HEK293 (cell line): ENCODE data around the gene BCAS3.

Experiments
- BCL6B ChIP-seq: fragments of 450-650 bp; formaldehyde crosslinking; IDR thresholded peaks from 2 replicates; pipeline ENCODE4 v1.5.1; 2017; ENCODE audit warnings: missing biosample characterization, missing genetic modification characterization
- KLF16 ChIP-seq: fragments of 450-650 bp; formaldehyde crosslinking; IDR thresholded peaks from 2 replicates; pipeline ENCODE4 v1.5.1; 2017; ENCODE audit warnings: missing biosample characterization, missing genetic modification characterization
- OSR2 ChIP-seq: fragments of 450-650 bp; formaldehyde crosslinking; IDR thresholded peaks from 2 replicates; pipeline ENCODE4 v1.5.1; 2016; ENCODE audit warnings: missing biosample characterization, missing genetic modification characterization
- PATZ1 ChIP-seq: fragments of 450-650 bp; formaldehyde crosslinking; IDR thresholded peaks from 2 replicates; pipeline ENCODE4 v1.5.1; 2016; ENCODE audit warnings: missing biosample characterization, missing genetic modification characterization
- REPIN1 ChIP-seq: fragments of 450-650 bp; formaldehyde crosslinking; IDR thresholded peaks from 2 replicates; pipeline ENCODE4 v1.5.1; 2017; ENCODE audit warnings: missing biosample characterization, missing genetic modification characterization, low read depth
- TRIM28 ChIP-seq: IDR thresholded peaks from 2 replicates; pipeline ENCODE4 v1.6.1; 2011; ENCODE audit warnings: low read length, control low read depth, borderline replicate concordance
- YY1 ChIP-seq: fragments of 450-650 bp; formaldehyde crosslinking; IDR thresholded peaks from 2 replicates; pipeline ENCODE4 v1.5.1; 2018; ENCODE audit warnings: missing biosample characterization, missing genetic modification characterization
- ZBTB44 ChIP-seq: fragments of 450-650 bp; IDR thresholded peaks from 2 replicates; pipeline ENCODE4 v1.5.1; 2018; ENCODE audit warnings: missing biosample characterization, mild to moderate bottlenecking, missing genetic modification characterization
- ZIC2 ChIP-seq: fragments of 450-650 bp; formaldehyde crosslinking; IDR thresholded peaks from 2 replicates; pipeline ENCODE4 v1.5.1; 2016; ENCODE audit warnings: missing biosample characterization, missing genetic modification characterization
- ZNF121 ChIP-seq: fragments of 450-650 bp; formaldehyde crosslinking; IDR thresholded peaks from 2 replicates; pipeline ENCODE4 v1.5.1; 2016; ENCODE audit warnings: missing biosample characterization, missing genetic modification characterization
- ZNF140 ChIP-seq: fragments of 450-650 bp; formaldehyde crosslinking; IDR thresholded peaks from 2 replicates; pipeline ENCODE4 v1.5.1; 2016; ENCODE audit warnings: missing biosample characterization, missing genetic modification characterization
- ZNF19 ChIP-seq: fragments of 450-650 bp; formaldehyde crosslinking; IDR thresholded peaks from 2 replicates; pipeline ENCODE4; 2016; ENCODE audit warnings: missing biosample characterization, missing genetic modification characterization, low read depth
- ZNF211 ChIP-seq: fragments of 450-650 bp; formaldehyde crosslinking; IDR thresholded peaks from 2 replicates; pipeline ENCODE4 v1.5.1; 2016; ENCODE audit warnings: low read depth, missing biosample characterization, missing genetic modification characterization
- ZNF280D ChIP-seq: fragments of 450-650 bp; formaldehyde crosslinking; IDR thresholded peaks from 2 replicates; pipeline ENCODE4 v1.5.1; 2016; ENCODE audit warnings: missing biosample characterization, missing genetic modification characterization
- ZNF324 ChIP-seq: fragments of 450-650 bp; formaldehyde crosslinking; IDR thresholded peaks from 2 replicates; pipeline ENCODE4 v1.5.1; 2016; ENCODE audit warnings: missing biosample characterization, missing genetic modification characterization
- ZNF335 ChIP-seq: fragments of 450-650 bp; formaldehyde crosslinking; conservative IDR thresholded peaks from 2 replicates; pipeline ENCODE4 v1.5.1; 2016; ENCODE audit warnings: missing biosample characterization, missing genetic modification characterization
- ZNF37A ChIP-seq: fragments of 450-650 bp; IDR thresholded peaks from 2 replicates; pipeline ENCODE4 v1.5.1; 2018; ENCODE audit warnings: missing biosample characterization, missing genetic modification characterization
- ZNF426 ChIP-seq: fragments of 450-650 bp; formaldehyde crosslinking; IDR thresholded peaks from 2 replicates; pipeline ENCODE4 v1.5.1; 2017; ENCODE audit warnings: missing biosample characterization, missing genetic modification characterization, mild to moderate bottlenecking, inconsistent platforms, moderate library complexity
- ZNF544 ChIP-seq: fragments of 450-650 bp; formaldehyde crosslinking; IDR thresholded peaks from 2 replicates; pipeline ENCODE4 v1.5.0; 2017; ENCODE audit warnings: missing biosample characterization, missing genetic modification characterization
- ZNF555 ChIP-seq: fragments of 450-650 bp; formaldehyde crosslinking; conservative IDR thresholded peaks from 2 replicates; pipeline ENCODE4 v1.5.1; 2017; ENCODE audit warnings: missing biosample characterization, mild to moderate bottlenecking, missing genetic modification characterization, inconsistent platforms
- ZNF629 ChIP-seq: fragments of 450-650 bp; formaldehyde crosslinking; IDR thresholded peaks from 2 replicates; pipeline ENCODE4 v1.5.1; 2017; ENCODE audit warnings: missing biosample characterization, missing genetic modification characterization
- ZNF639 ChIP-seq: fragments of 450-650 bp; formaldehyde crosslinking; IDR thresholded peaks from 2 replicates; pipeline ENCODE4 v1.5.1; 2016; ENCODE audit warnings: missing biosample characterization, missing genetic modification characterization
- ZNF677 ChIP-seq: fragments of 450-650 bp; IDR thresholded peaks from 2 replicates; pipeline ENCODE4 v1.5.0; 2018; ENCODE audit warnings: missing biosample characterization, mild to moderate bottlenecking, missing genetic modification characterization, moderate library complexity
- ZNF76 ChIP-seq: fragments of 450-650 bp; formaldehyde crosslinking; IDR thresholded peaks from 2 replicates; pipeline ENCODE4; 2016; ENCODE audit warnings: low read depth, missing biosample characterization, missing genetic modification characterization, borderline replicate concordance
- ZNF792 ChIP-seq: fragments of 450-650 bp; formaldehyde crosslinking; IDR thresholded peaks from 2 replicates; pipeline ENCODE4 v1.5.1; 2016; ENCODE audit warnings: missing biosample characterization, missing genetic modification characterization
- ZNF843 ChIP-seq: fragments of 450-650 bp; formaldehyde crosslinking; IDR thresholded peaks from 2 replicates; pipeline ENCODE4 v1.5.1; 2016; ENCODE audit warnings: missing biosample characterization, missing genetic modification characterization
- ZSCAN30 ChIP-seq: fragments of 450-650 bp; IDR thresholded peaks from 2 replicates; pipeline ENCODE4 v1.5.1; 2018; ENCODE audit warnings: missing biosample characterization, mild to moderate bottlenecking, missing genetic modification characterization, moderate library complexity
- ZSCAN5A ChIP-seq: fragments of 450-650 bp; formaldehyde crosslinking; IDR thresholded peaks from 2 replicates; pipeline ENCODE4 v1.5.1; 2016; ENCODE audit warnings: missing biosample characterization, missing genetic modification characterization

The BCAS3 gene

GRCh38 chr17:61335845-61336655 is 658.4 kb downstream of the BCAS3 start (continued):
- TF ChIP-seq ZNF280D (tag by site-specific recombination) = no peak
- peak; percentile 34; the same call in 1 of the 2 replicates for TF ChIP-seq TRIM28
- peak; percentile 98 for TF ChIP-seq ZBTB44 (tag by site-specific recombination)
- peak; percentile 84 for TF ChIP-seq PATZ1 (tag by site-specific recombination)
- peak; percentile 85 for TF ChIP-seq BCL6B (tag by site-specific recombination)
- TF ChIP-seq ZNF843 (tag by site-specific recombination) = peak; percentile 99
- no peak for TF ChIP-seq ZNF140 (tag by site-specific recombination)
- peak; percentile 99 for TF ChIP-seq ZSCAN30 (tag by site-specific recombination)
- TF ChIP-seq ZNF639 (tag by site-specific recombination) = peak; percentile 93
- no peak for TF ChIP-seq ZNF544 (tag by site-specific recombination)
- peak; percentile 49 for TF ChIP-seq ZNF335 (tag by site-specific recombination)
- TF ChIP-seq ZNF792 = peak; percentile 85; the same call in 1 of the 2 replicates
- TF ChIP-seq REPIN1 (tag by site-specific recombination) = no peak
- no peak for TF ChIP-seq ZNF555
- TF ChIP-seq YY1 (tag by site-specific recombination) = 0 out of 2 replicates have a peak, but pooled peaks have one; percentile 18
- peak; percentile 90; the same call in 1 of the 2 replicates for TF ChIP-seq ZNF324 (tag by site-specific recombination)
- peak; percentile 84 for TF ChIP-seq ZNF76 (tag by site-specific recombination)
- 0 out of 2 replicates have a peak, but pooled peaks have one; percentile 11 for TF ChIP-seq ZIC2 (tag by site-specific recombination)
- 0 out of 2 replicates have a peak, but pooled peaks have one; percentile 4 for TF ChIP-seq ZNF121 (tag by site-specific recombination)
- TF ChIP-seq ZNF19 (tag by site-specific recombination) = no peak
- TF ChIP-seq ZNF677 (tag by site-specific recombination) = no peak
- peak; percentile 76 for TF ChIP-seq KLF16 (tag by site-specific recombination)
- TF ChIP-seq ZNF426 (tag by site-specific recombination) = no peak
- TF ChIP-seq OSR2 (tag by site-specific recombination) = peak; percentile 99
- TF ChIP-seq ZNF37A (tag by site-specific recombination) = no peak
- TF ChIP-seq ZNF211 (tag by site-specific recombination) = no peak
- 0 out of 2 replicates have a peak, but pooled peaks have one; percentile 76 for TF ChIP-seq ZSCAN5A (tag by site-specific recombination)
- peak; percentile 94 for TF ChIP-seq ZNF629 (tag by site-specific recombination)
